Ishikawa (cell line): ENCODE results near the gene ZBTB46.
A peak's percentile ranks its signal among the peaks of the same experiment; 100 is the strongest.

Experiments
- CEBPB ChIP-seq: IDR thresholded peaks from 2 replicates; pipeline ENCODE4 v1.6.1; 2012
- EGR1 ChIP-seq: IDR thresholded peaks from 2 replicates; pipeline ENCODE4 v1.6.1; 2012
- EP300 ChIP-seq: IDR thresholded peaks from 2 replicates; pipeline ENCODE4 v1.6.1; 2012; ENCODE audit warnings: borderline replicate concordance
- MAX ChIP-seq: IDR thresholded peaks from 2 replicates; pipeline ENCODE4 v1.6.1; 2012
- RAD21 ChIP-seq: IDR thresholded peaks from 2 replicates; pipeline ENCODE4 v1.6.1; 2012; ENCODE audit warnings: low read depth
- REST ChIP-seq: IDR thresholded peaks from 2 replicates; pipeline ENCODE4 v1.6.1; 2012; ENCODE audit warnings: low read depth, mild to moderate bottlenecking
- TEAD4 ChIP-seq: IDR thresholded peaks from 2 replicates; pipeline ENCODE4 v1.6.1; 2012
- YY1 ChIP-seq: IDR thresholded peaks from 2 replicates; pipeline ENCODE4 v1.6.1; 2012; ENCODE audit warnings: low read depth

GRCh38 chr20:63863798-63864544, 32.9 kb upstream of the ZBTB46 start:
- TF ChIP-seq CEBPB = no peak
- no peak for TF ChIP-seq REST
- peak; percentile 86 for TF ChIP-seq RAD21
- no peak for TF ChIP-seq YY1
- TF ChIP-seq EP300 = 0 out of 2 replicates have a peak, but pooled peaks have one; percentile 19
- peak; percentile 72 for TF ChIP-seq MAX
- TF ChIP-seq TEAD4 = no peak
- TF ChIP-seq EGR1 = no peak
